ENCODE measurements around the gene SMAD2.

SMAD2 gene

DNA sequence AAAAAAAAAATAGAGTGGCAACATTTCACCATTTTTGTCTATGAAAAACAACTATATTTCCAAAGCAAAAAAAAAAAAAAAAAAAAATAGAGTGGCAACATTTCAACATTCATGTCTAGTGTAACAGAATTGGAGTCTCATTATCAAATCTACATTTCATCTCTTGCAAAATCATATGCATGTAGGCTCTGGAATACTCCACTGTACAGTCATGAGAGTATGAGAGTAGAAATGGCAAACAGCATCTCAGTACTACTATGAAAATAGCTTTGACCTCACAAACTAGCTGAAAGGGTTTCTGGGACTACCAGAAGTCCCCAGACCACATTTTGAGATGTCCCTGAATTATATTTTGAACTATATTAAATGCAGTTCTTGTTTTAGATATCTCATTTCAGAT is 82.8 kb downstream of the SMAD2 start:
- Histone ChIP-seq H3K9me3 (replicated peaks in 1 of 2; ENCODE audit: control insufficient read depth in 2 of 2, insufficient read depth in 1 of 2, low read depth in 1 of 2, low read length in 2 of 2) (no peaks in the 10 kb centered on the region), H3K4me3 (ENCODE audit: low read length in 2 of 2) (no peak overlapping the region), H3K4me1 (ENCODE audit: control insufficient read depth in 2 of 2, insufficient read depth in 1 of 2, low read depth in 1 of 2, low read length in 2 of 2) (no peaks in the 10 kb centered on the region), H3K14ac (ENCODE audit: low read length) (no peak overlapping the region), H3K4me2 (ENCODE audit: insufficient read depth, low read length, poor library complexity, severe bottlenecking) (no peak overlapping the region), H3K27ac (replicated peaks; ENCODE audit: low read length) (no peak overlapping the region), H3K4ac (ENCODE audit: low read length) (no peak overlapping the region), H3K79me1 (ENCODE audit: low read depth, low read length) (no peaks in the 10 kb centered on the region), H2BK12ac (ENCODE audit: low read length) (no peak overlapping the region), H2BK15ac (ENCODE audit: low read length) (no peak overlapping the region), H4K8ac (ENCODE audit: low read depth, low read length) (no peak overlapping the region), H3K18ac (ENCODE audit: low read length) (no peak overlapping the region), H2BK120ac (ENCODE audit: low read depth, low read length) (no peak overlapping the region), H3K36me3 (replicated peaks in 1 of 2; ENCODE audit: control insufficient read depth in 2 of 2, insufficient read depth in 2 of 2, low read length in 2 of 2) (peaks cover 12 to 77% of the 10 kb centered on the region in 2 donors), H2AK5ac (ENCODE audit: low read depth, low read length) (no peak overlapping the region), H3K9ac (ENCODE audit: low read depth, low read length, poor library complexity) (no peak overlapping the region), H2AFZ (ENCODE audit: low read length) (no peak overlapping the region), H3K27me3 (ENCODE audit: control insufficient read depth in 3 of 3, insufficient read depth in 3 of 3, low read depth in 1 of 3, low read length in 3 of 3) (no peaks in the 10 kb centered on the region), H2BK5ac (ENCODE audit: low read length) (no peak overlapping the region), H3K23ac (ENCODE audit: low read depth, low read length, poor library complexity) (no peak overlapping the region), H4K91ac (ENCODE audit: low read depth, low read length, poor library complexity) (no peak overlapping the region)
- DNase-seq (ENCODE audit: low spot score): no peak

DNA sequence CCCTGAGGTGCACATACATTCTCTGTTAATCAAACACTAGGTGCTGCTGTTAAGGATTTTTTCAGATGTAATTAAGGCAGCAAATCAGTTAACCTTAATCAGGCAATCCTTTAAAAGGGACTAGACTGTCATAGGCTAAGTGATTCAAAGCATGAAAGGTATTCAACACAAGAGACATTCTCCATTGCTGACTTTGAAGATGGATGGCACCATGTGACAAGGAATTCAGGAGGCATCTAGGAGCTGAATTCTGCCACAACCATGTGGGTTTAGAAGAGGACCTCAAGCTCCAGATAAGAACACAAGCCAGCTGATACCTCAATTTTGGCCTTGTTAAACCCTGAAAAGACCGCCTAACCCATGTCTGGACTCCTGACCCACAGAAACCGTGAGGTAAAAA is 84.0 kb downstream of the SMAD2 start:
- H3K27ac ChIP-seq (replicated peaks; ENCODE audit: low read length): no peak overlapping the region

DNA sequence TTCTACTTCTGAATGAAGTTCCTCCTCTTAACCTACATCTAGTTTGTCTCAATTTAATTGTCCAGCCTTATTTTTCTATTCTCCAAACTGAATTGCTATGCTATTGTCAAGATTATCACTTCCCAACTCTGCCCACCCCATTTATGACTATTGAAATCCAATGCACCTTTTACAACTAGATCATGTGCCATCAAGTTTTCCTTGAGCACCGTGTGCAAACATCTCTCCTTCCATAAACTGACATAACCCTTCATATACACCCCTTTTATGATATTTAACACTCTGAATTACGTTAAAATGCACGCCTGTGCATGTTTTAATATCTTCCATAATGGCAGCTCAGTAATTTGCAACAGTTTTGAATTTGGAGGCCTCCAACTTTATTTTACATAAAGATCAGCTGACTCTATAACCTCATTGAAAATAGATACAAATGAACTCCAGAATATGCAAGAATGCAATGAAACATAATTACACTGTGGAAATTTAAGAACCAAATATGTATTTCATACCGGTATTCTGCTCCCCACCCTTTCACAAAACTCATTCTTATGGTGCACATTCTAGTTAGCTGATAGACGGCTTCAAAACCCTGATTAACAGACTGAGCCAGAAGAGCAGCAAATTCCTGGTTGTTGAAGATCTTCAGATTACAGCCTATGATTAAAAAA is 85.5 kb downstream of the SMAD2 start:
- Histone ChIP-seq H4K8ac (ENCODE audit: low read depth, low read length) (no peak overlapping the region), H2BK12ac (ENCODE audit: low read length) (no peak overlapping the region), H3K4ac (ENCODE audit: low read length) (no peak overlapping the region), H3K36me3 (replicated peaks in 1 of 2; ENCODE audit: control insufficient read depth in 2 of 2, insufficient read depth in 2 of 2, low read length in 2 of 2) (peaks cover 15 to 98% of the 10 kb centered on the region in 2 donors), H2BK120ac (ENCODE audit: low read depth, low read length) (no peak overlapping the region), H3K79me1 (ENCODE audit: low read depth, low read length) (no peaks in the 10 kb centered on the region), H3K4me3 (ENCODE audit: low read length in 2 of 2) (no peak overlapping the region), H2AK5ac (ENCODE audit: low read depth, low read length) (no peak overlapping the region), H3K27ac (replicated peaks; ENCODE audit: low read length) (no peak overlapping the region), H3K14ac (ENCODE audit: low read length) (no peak overlapping the region), H3K4me2 (ENCODE audit: insufficient read depth, low read length, poor library complexity, severe bottlenecking) (no peak overlapping the region), H3K4me1 (ENCODE audit: control insufficient read depth in 2 of 2, insufficient read depth in 1 of 2, low read depth in 1 of 2, low read length in 2 of 2) (no peaks in the 10 kb centered on the region), H3K27me3 (ENCODE audit: control insufficient read depth in 3 of 3, insufficient read depth in 3 of 3, low read depth in 1 of 3, low read length in 3 of 3) (no peaks in the 10 kb centered on the region), H3K23ac (ENCODE audit: low read depth, low read length, poor library complexity) (no peak overlapping the region), H4K91ac (ENCODE audit: low read depth, low read length, poor library complexity) (no peak overlapping the region), H2AFZ (ENCODE audit: low read length) (no peak overlapping the region), H2BK15ac (ENCODE audit: low read length) (no peak overlapping the region), H3K18ac (ENCODE audit: low read length) (no peak overlapping the region), H2BK5ac (ENCODE audit: low read length) (no peak overlapping the region), H3K9ac (ENCODE audit: low read depth, low read length, poor library complexity) (no peak overlapping the region), H3K9me3 (replicated peaks in 1 of 2; ENCODE audit: control insufficient read depth in 2 of 2, insufficient read depth in 1 of 2, low read depth in 1 of 2, low read length in 2 of 2) (no peaks in the 10 kb centered on the region)
- WGBS, 2 donors (ENCODE audit: extremely low coverage in 2 of 2, insufficient read length in 2 of 2, insufficient replicate concordance in 1 of 2): no CpG with 5 or more reads among the region's 5 CpGs
- DNase-seq (ENCODE audit: low spot score): no peak

More for the DNA sequence above, 84.0 kb downstream of the SMAD2 start:
- Histone ChIP-seq H3K9me3 (replicated peaks in 1 of 2; ENCODE audit: control insufficient read depth in 2 of 2, insufficient read depth in 1 of 2, low read depth in 1 of 2, low read length in 2 of 2) (no peaks in the 10 kb centered on the region), H2BK15ac (ENCODE audit: low read length) (no peak overlapping the region), H2BK5ac (ENCODE audit: low read length) (no peak overlapping the region), H3K14ac (ENCODE audit: low read length) (no peak overlapping the region), H3K9ac (ENCODE audit: low read depth, low read length, poor library complexity) (no peak overlapping the region), H3K79me1 (ENCODE audit: low read depth, low read length) (no peaks in the 10 kb centered on the region), H2AK5ac (ENCODE audit: low read depth, low read length) (no peak overlapping the region), H3K4me3 (ENCODE audit: low read length in 2 of 2) (no peak overlapping the region), H4K8ac (ENCODE audit: low read depth, low read length) (no peak overlapping the region), H4K91ac (ENCODE audit: low read depth, low read length, poor library complexity) (no peak overlapping the region), H2BK12ac (ENCODE audit: low read length) (no peak overlapping the region), H3K4me2 (ENCODE audit: insufficient read depth, low read length, poor library complexity, severe bottlenecking) (no peak overlapping the region), H3K36me3 (replicated peaks in 1 of 2; ENCODE audit: control insufficient read depth in 2 of 2, insufficient read depth in 2 of 2, low read length in 2 of 2) (peaks cover 15 to 88% of the 10 kb centered on the region in 2 donors), H3K23ac (ENCODE audit: low read depth, low read length, poor library complexity) (no peak overlapping the region), H3K27me3 (ENCODE audit: control insufficient read depth in 3 of 3, insufficient read depth in 3 of 3, low read depth in 1 of 3, low read length in 3 of 3) (no peaks in the 10 kb centered on the region), H3K18ac (ENCODE audit: low read length) (no peak overlapping the region), H3K4ac (ENCODE audit: low read length) (no peak overlapping the region), H2AFZ (ENCODE audit: low read length) (no peak overlapping the region), H2BK120ac (ENCODE audit: low read depth, low read length) (no peak overlapping the region), H3K4me1 (ENCODE audit: control insufficient read depth in 2 of 2, insufficient read depth in 1 of 2, low read depth in 1 of 2, low read length in 2 of 2) (no peaks in the 10 kb centered on the region)
- DNase-seq (ENCODE audit: low spot score): no peak
- WGBS, 2 donors (ENCODE audit: extremely low coverage in 2 of 2, insufficient read length in 2 of 2, insufficient replicate concordance in 1 of 2): no CpG with 5 or more reads among the region's 2 CpGs

DNA sequence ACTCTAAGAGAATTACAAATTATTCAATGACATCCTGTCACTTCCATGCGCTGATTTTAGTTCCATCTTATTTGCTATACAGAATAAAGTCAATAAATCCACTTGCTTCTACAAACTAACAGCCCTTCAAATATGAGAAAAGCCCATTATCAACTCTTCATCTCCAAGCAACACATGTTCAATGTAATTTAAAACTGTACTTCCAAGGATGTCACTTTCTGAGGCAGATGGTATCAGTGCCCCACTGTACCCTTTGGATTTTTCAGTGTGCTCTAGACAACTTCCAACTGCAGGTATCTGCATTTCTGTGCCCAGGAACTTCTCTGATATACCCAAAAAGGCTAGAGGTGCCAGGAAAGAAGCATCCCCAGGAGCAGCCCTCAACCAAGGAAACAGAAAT is 87.6 kb downstream of the SMAD2 start:
- H3K79me1 ChIP-seq (ENCODE audit: low read depth, low read length): no peaks in the 10 kb centered on the region
- H4K91ac ChIP-seq (ENCODE audit: low read depth, low read length, poor library complexity): no peak overlapping the region
- no peak overlapping the region for H3K23ac ChIP-seq (ENCODE audit: low read depth, low read length, poor library complexity)
- H2BK12ac ChIP-seq (ENCODE audit: low read length): no peak overlapping the region
- no peak overlapping the region for H3K4ac ChIP-seq (ENCODE audit: low read length)
- peaks cover 20 to 100% of the 10 kb centered on the region in 2 donors for H3K36me3 ChIP-seq (replicated peaks in 1 of 2; ENCODE audit: control insufficient read depth in 2 of 2, insufficient read depth in 2 of 2, low read length in 2 of 2)
- H2BK15ac ChIP-seq (ENCODE audit: low read length): no peak overlapping the region
- no peak overlapping the region for H3K4me3 ChIP-seq (ENCODE audit: low read length in 2 of 2)
- H3K9ac ChIP-seq (ENCODE audit: low read depth, low read length, poor library complexity): no peak overlapping the region
- no peaks in the 10 kb centered on the region for H3K4me1 ChIP-seq (ENCODE audit: control insufficient read depth in 2 of 2, insufficient read depth in 1 of 2, low read depth in 1 of 2, low read length in 2 of 2)
- DNase-seq (ENCODE audit: low spot score): no peak
- no peaks in the 10 kb centered on the region for H3K9me3 ChIP-seq (replicated peaks in 1 of 2; ENCODE audit: control insufficient read depth in 2 of 2, insufficient read depth in 1 of 2, low read depth in 1 of 2, low read length in 2 of 2)
- no peak overlapping the region for H4K8ac ChIP-seq (ENCODE audit: low read depth, low read length)
- H2AFZ ChIP-seq (ENCODE audit: low read length): no peak overlapping the region
- H3K14ac ChIP-seq (ENCODE audit: low read length): no peak overlapping the region
- no peak overlapping the region for H3K18ac ChIP-seq (ENCODE audit: low read length)
- no peak overlapping the region for H2BK5ac ChIP-seq (ENCODE audit: low read length)
- H3K27ac ChIP-seq (replicated peaks; ENCODE audit: low read length): no peak overlapping the region
- no peak overlapping the region for H2BK120ac ChIP-seq (ENCODE audit: low read depth, low read length)
- WGBS, 2 donors (ENCODE audit: extremely low coverage in 2 of 2, insufficient read length in 2 of 2, insufficient replicate concordance in 1 of 2): no CpG with 5 or more reads among the region's 1 CpG
- no peak overlapping the region for H2AK5ac ChIP-seq (ENCODE audit: low read depth, low read length)
- no peak overlapping the region for H3K4me2 ChIP-seq (ENCODE audit: insufficient read depth, low read length, poor library complexity, severe bottlenecking)
- no peaks in the 10 kb centered on the region for H3K27me3 ChIP-seq (ENCODE audit: control insufficient read depth in 3 of 3, insufficient read depth in 3 of 3, low read depth in 1 of 3, low read length in 3 of 3)
